Embryonic facial prominence (tissue), 1 donor: ENCODE measurements around the gene MOK.
"Not testable (repeated sequence)": the region's sequence is repeated elsewhere in the genome, so short reads cannot be mapped to it uniquely, and the experiment has no call there.

Experiments used
- DNase-seq: peaks from one replicate; pipeline ENCODE4 v3.0.0-alpha.2; 2016; ENCODE audit errors: extremely low spot score

MOK gene

DNA sequence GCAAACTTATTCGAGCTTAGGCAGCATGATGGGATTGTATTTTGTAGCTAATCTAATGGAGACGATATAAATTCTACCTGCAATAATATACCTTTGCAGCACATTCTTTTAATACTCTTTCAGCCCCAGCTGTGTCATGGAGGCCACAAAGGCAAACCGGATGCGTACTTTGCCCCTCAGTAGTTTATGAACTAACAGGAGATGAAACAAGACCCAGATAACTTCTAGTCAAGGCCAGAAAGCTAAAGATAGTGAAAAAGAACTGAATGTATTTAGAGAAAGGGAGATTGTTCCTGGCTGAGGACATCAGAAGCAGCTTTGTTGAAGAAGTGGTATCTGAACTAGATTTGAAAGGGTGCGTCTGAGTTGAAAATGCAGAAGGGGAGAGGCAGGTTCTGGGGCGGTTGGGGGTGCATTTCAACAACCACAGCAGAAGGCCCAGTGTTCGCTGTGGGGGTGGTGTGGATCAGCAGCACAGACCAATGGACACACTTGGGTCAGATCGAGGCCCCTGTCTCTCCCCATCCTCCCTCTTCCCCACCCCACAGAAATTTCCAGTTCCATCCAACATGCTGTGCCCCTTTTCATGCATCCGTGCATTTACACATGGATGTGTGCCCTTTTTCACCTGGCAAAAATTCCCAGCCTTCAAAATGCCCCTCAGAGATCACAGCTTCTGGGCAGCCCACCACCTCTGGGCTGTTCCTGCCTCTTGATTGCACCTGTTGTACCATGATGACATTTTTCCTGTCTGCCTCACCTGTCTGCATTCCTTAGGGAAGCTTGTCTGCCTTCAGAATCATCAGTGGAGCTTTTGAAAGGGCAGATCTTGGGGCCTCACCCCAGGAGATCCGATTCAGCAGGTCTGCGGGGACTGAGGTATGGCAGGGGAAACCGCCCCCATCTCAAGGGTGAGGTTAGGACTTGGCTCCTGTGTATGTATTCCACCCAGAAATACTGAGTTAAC, 16.8 kb upstream of the MOK start:
- DNase-seq = no peak

- DNase-seq = no peak
Observed at GRCh38 chr14:102320671-102321455, 15.9 kb upstream of the MOK start.

- no peak for DNase-seq
Observed at GRCh38 chr14:102320033-102320660, 15.2 kb upstream of the MOK start.

DNA sequence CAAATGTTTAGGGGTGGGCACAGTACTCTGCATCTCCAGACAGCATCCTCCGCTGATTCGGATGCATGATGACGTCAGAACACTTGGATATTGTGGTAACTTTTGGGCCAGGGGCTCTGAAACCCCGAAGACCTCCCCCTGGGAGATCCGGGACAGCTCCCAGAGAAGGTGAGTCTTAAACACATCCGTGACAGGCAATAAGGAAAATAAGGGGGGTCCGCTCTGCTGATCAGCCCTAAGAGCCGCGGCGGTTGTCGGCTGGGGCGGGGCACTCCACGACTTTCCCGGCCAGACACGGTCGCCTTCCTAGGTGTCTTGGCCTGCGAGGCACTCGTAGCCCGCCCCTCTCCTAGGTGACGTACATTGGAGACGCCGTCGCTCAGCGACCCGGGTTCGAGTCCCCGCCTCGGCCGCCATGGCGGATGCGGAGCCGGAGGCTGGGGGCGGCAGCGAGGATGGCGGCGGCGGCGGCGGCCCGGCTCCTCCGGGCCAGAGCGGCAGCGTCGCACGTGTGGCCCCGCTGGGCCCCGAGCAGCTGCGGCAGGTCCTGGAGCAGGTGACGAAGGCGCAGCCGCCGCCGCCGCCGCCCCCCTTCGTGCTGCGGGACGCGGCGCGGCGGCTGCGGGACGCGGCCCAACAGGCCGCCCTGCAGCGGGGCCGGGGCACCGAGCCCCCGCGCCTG, 14.5 kb upstream of the MOK start, which contains the start of gene ZNF839:
Gene ZNF839, plus strand, starts transcription at position 396 of the 682 bp plus-strand sequence. Its CDS starts 20 bp downstream, at position 416.
- DNase-seq = peak; percentile 98

DNA sequence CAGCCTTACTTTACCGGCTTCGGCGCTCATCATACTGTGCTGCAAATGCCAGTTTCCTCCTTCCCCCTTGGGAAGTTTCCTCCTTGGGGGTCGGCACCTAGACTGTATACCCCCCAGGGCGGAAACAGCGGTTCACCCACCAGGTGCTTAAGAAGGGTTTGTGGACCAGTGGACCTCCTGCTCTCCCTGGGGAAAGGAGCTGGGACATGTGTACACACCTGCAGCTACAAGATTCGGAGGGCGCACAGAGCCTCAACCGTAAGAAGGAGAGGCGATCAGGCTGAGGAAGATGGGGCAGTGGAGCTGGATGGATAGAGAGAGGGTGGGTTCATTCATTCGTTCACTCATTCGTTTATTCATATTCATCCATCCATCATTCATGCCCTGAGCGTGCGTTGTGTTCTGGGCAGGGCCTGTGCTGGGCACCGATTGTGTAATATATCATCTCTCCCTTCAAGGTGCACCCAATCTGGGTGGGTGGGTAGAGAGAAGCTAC, 13.9 kb upstream of the MOK start:
- DNase-seq = no peak

DNA sequence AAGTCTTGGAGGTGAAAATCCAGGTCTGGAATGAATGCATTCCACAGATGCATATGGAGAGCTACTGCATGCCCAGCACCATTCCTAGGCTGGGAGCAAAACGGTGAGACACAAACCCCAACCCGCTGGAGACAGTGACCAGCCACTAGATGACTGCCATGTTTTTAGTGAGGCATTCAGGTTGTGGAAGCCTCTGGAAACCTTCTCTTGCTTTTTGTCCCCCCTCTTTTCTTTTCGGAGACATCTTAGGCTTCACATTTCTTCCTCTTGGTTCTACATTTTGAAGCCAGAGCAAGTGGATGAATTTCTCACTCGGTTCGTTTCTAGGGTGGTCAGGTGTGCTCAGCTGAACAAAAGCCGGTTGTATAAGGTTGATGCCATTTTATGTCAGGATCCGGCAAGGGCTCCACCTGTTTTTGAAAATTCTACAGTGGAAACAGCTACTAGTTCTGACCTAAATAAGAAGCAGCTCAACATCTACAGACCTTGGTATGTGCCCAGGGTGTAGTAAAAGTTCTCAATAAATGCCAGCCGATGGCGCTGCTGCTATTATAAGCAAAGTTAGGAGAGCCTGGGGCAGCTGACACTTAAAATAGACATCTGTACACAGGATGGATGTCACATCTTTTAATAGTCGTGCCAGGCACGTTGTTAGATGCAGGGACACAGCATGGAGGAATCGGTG, 12.7 kb upstream of the MOK start:
- no peak for DNase-seq

DNA sequence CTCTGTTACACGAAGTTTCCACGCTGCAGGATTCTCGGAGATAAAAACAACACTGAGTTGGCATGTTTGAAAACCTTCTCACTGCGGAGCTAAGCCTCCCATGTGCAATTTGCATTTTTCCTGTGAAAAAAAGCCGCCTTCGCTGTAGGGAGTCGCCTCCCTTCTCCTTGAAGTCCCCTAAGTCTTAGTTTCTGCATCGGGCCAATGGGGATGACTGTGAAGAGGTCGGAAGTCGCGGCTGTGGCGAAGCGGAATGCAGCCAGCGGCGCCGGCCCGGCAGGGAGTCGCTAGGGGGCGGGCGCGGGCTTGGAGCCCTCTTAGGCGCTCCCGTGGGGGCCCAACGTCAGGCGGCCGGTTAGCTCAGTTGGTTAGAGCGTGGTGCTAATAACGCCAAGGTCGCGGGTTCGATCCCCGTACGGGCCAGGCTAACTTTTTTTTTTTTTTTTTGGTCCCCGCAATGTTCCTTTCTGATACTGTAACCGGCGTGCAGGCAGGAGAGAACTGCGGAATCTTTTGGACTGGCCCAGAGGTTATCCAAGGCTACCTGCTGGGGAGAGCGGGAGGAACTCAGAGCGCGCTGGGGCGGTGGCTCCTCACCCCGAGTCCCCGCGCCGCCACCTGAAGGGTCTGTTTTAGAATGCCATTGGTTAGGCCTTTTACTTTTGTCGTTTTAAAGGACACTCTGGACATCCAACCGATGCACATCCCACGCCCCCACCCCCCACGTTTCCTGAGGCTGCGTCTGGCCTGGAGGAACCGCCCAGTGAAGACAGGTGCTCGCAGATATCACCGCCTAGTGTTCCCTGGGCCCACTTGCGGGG, 12.0 kb upstream of the MOK start:
- peak; percentile 86 for DNase-seq

GRCh38 chr14:102316338-102316742, 11.4 kb upstream of the MOK start:
- DNase-seq = peak; percentile 62

DNA sequence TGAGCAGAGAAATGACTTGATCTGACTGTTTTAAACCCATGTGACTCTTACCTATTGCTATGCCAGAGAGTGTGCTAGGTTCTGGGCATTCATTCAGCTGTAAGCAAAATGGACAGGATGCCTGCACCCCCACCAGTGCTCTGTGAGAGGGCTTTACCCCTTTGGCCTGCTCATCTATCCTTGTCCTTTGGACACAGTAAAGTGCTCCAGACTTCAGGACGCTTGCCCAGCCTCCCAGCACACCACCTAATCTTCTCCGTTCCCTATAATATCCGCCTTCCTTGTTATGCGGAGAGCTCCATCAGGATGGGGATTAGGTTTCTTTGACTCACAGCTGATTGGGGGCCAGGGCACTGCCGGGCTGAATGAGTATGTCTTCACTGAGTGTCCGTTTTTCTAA, 10.2 kb upstream of the MOK start:
- DNase-seq = no peak

- peak; percentile 71 for DNase-seq
Observed at GRCh38 chr14:102314242-102315011, 9.5 kb upstream of the MOK start.

DNA sequence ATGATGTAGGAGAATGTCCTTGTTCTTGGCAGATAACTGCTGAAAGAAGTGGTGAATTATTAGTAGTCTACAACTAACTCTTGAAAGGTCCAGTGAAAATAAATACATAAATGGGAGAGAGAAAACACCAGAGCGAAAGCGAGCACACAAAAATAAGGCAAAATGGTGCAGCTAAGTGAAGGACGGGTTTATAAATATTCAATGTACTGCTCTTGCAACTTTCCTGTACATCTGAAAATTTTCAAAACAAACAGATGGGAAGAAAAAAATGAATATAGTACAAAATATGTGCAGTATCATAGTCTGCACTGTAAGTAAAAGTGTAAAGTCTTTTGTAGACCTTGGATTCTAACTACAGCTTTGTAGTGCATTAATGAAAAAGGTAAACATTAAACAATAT, 1.3 kb downstream of the MOK start:
- DNase-seq = no peak

DNA sequence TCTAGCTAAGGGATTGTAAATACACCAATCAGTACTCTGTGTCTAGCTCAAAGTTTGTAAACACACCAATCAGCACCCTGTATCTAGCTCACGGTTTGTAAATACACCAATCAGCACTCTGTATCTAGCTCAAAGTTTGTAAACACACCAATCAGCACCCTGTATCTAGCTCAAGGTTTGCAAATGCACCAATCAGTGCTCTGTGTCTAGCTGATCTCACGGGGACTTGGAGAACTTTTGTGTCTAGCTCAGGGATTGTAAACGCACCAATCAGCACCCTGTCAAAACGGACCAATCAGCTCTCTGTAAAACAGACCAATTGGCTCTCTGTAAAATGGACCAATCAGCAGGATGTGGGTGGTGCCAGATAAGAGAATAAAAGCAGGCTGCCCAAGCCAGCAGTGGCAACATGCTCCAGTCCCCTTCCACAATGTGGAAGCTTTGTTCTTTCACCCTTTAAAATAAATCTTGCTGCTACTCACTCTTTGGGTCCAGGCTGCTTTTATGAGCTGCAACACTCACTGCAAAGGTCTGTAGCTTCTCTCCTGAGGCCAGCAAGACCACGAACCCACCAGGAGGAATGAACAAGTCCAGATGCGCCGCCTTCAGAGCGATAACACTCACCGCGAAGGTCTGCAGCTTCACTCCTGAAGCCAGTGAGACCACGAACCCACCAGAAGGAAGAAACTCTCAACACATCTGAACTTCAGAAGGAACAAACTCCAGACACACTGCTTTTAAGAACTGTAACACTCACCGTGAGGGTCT, 6.5 kb downstream of the MOK start:
- DNase-seq = not testable (repeated sequence)

- no peak for DNase-seq
Observed at GRCh38 chr14:102297436-102298170, 7.4 kb downstream of the MOK start.

DNA sequence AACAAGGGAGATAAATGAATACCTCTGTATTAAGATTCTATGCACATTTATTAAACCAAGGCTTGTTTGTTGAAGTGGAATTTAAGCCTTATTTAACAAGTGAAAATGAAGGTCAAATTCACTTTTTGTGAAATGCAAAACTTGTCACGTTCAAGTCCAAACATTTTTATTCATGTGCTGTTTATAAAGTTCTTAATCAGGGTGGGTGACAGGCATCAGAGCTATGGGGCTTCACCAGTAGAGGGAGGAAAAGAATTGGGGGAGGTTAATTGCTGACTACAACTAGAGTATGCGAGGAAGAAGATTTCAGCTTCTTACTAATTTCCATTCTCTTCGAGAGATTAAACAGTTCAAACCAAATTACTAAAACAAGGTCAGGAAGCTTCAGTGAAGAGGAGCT, 9.7 kb downstream of the MOK start:
- DNase-seq = no peak

DNA sequence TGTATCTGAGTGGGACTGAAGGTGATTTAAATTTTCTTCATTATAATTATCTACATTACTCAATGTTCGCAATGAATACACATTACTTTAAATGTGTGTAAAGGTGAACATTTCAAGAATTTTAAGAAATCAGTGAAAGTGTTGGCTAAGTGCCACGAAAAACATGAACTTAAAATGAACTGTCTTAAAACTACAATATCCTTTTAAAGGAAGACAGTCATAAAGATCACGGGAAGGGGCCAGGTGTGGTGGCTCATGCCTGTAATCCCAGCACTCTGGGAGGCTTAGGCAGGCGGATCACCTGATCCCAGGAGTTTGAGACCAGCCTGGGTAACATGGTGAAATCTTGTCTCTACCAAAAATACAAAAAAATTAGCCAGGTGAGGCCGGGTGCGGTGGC, 11.2 kb downstream of the MOK start:
- no peak for DNase-seq

DNA sequence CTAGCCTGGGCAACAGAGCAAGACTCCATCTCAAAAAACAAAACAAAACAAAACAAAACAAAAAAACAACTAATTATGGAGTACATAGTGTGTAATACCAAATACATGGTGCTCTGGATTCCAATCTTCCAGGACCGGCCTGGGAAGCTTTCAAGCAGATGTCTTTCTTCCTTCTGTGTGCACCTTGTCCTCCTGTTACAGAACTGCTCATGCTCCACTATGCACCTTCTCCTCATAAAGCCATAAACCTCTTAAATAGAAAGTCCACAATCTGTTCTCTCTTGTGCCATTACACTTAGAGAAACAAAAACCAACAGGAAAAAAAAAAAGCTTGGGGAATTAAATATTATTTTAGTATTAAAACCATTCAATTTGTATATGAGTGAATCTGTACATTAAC, 12.5 kb downstream of the MOK start:
- no peak for DNase-seq

DNA sequence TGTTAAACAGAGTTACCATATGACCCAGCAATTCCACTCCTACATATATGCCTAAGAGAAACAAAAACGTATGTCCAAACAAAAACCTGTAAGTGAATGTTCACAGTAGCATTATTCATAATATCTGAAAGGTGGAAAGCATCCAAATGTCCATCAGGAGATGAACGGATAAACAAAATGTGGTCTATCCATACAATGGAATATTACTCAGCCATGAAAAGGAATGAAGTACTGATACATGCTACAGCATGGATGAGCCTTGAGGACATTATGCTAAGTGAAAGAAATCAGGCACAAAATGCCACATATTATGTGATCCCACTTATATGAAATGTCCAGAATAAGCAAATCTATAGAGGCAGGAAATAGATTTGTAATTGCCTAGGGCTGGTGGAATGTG, 16.8 kb downstream of the MOK start:
- DNase-seq = no peak

DNA sequence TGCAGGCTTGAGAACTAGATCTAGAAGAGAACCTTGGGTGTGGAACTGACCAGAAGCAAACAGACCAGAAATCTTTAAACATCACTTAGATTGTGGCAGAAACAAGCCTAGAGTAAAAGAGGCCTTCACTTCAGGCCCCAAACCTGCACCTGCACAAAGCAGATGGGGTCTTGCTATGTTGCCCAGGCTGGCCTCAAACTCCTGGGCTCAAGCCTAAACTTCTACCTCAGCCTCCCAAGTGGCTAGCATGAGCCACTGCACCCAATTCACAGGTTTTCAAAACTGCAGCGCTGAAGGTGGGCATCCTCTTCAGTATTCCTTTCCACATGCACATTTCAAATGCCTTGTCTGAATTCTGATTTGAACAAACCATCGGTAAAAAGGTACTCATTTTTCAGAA, 19.9 kb downstream of the MOK start:
- no peak for DNase-seq
